Tongue (tissue), 2 donors: ENCODE measurements around the gene SPEM3. TPM values are rescaled to one million over a fixed set of nuclear protein-coding genes. Genes with fewer than 3 reads are reported as not detected.
"Not testable (repeated sequence)": the region's sequence is repeated elsewhere in the genome, so short reads cannot be mapped to it uniquely, and the experiment has no call there.

Experiments
- DNase-seq: peaks from one replicate; pipeline ENCODE4 v3.0.0-alpha.2; 2015
- total RNA-seq: library from RNA; depleted of rRNA; stranded (reverse); fragments of >200 nt; gene quantifications from one replicate; pipeline ENCODE4 v1.2.3, GENCODE V29; 2014

The SPEM3 gene
- total RNA-seq, 1 donor from 2014 or later, result not detected

DNA sequence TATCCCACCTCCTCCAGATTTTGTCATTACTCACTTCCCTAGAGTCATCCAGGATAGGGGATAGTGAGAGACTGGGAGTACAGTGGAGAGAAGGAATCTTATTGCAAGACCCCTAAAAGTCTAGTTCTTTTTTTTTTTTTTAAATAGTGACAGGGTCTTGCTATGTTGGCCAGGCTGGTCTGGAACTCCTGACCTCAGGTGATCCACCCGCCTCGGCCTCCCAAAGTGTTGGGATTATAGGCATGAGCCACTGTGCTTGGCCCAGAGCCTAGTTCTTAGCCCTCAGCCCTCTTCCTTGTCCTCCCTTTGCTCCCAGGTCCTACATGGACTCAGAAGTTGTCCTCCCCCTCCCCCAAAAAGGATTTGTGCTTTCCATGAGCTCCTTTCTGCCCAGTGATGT is 13.5 kb downstream of the SPEM3 start:
- no peak for DNase-seq

DNA sequence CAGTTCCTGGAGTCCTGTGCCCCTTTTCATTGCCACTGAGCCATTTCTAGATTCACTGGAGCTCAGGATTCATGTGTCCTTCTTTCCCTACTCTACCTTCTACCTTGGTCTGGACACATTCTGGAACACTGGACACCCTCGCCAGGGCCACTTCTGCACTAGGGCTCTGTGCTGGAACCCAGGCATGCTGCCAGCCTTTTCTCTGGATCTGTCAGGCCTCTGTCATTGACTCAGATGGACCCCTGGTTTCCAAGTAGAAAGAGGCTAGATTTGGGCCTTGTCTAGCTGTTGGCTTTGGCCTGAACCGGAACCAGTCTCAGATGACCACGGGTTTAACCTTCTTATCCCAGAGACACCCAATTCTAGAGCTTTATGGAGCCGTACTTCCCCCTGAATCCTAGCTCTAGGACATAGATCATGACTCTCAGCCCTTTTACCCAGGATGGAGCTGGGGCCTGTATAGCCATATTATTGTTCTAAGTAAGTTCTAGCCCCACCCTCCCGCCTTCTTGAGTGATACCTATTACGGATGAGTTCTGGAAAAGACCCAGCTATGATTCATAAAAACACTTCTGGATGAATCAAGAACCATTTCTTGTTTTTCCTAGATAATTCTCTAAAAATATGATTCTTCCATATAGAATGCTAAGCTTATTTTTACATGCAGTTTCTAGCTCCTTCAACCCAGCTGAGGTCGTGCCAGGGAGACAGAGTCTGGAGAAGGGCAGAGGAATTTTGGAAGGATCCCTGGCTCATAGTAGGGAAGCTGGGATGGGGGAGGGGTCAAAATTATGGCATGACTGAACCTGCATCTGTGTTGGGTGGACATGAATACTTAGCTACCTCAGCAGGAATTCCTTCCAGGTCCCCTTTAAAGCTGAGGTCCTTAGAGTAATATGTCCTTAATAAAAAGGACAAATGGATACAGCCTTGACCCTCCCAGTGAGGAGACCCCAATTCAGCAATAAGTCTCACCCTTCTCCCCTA is 15.1 kb downstream of the SPEM3 start:
- DNase-seq, result no peak

- peak; percentile 92 for DNase-seq
Measured at GRCh38 chr17:7444682-7445618, 16.3 kb downstream of the SPEM3 start, which contains the start of gene CHRNB1. Gene CHRNB1, plus strand, starts transcription at chr17:7445061. Its CDS starts 67 bp downstream, at chr17:7445128.

DNA sequence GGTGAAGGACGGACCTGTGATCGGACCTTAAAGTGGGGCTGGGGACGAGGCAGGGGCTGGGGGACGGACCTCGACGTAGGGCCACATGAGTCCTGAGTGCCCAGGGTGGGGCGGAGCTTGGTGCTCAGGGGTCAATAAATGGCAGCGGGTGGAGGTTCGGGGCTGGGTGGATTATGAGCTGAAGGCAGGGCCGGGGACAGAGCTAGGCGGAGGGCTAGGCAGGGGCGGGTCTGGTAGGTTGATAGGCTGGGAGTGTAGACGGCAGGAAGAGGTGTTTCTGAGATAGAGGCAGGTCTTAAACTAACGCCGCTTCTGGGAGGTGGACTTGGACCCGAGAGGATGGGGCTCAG is 16.9 kb downstream of the SPEM3 start:
- DNase-seq, result peak; percentile 57

- DNase-seq, result no peak
Measured at GRCh38 chr17:7448461-7448860, 19.8 kb downstream of the SPEM3 start.

DNA sequence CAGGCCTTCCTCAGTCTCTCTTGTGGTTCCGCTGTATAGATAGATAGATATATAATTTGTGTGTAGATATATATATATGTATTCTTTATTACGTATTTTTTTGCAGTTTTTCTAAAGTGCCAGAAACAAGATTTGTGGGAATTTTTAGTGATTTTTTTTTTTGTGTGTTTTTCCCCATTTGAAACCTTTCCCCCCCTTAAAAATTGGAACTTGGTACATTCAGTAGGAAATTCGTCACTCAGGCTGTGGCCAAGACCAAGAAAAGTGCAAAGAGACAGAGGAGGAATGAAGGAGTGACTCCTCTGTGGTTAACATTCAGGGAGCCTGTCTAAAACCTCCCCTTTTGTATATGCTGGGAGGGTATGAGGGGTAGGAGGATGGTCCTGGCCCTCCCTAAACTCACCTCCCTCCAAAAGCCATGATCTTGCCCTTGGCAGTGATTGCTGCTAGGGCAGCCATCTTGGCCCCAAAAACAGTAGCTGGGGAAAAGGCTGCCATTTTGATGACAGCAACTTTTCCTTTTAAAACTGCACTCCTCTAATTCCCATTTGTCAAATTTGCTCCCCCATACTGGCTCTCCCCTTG is 31.4 kb downstream of the SPEM3 start:
- no peak for DNase-seq

DNA sequence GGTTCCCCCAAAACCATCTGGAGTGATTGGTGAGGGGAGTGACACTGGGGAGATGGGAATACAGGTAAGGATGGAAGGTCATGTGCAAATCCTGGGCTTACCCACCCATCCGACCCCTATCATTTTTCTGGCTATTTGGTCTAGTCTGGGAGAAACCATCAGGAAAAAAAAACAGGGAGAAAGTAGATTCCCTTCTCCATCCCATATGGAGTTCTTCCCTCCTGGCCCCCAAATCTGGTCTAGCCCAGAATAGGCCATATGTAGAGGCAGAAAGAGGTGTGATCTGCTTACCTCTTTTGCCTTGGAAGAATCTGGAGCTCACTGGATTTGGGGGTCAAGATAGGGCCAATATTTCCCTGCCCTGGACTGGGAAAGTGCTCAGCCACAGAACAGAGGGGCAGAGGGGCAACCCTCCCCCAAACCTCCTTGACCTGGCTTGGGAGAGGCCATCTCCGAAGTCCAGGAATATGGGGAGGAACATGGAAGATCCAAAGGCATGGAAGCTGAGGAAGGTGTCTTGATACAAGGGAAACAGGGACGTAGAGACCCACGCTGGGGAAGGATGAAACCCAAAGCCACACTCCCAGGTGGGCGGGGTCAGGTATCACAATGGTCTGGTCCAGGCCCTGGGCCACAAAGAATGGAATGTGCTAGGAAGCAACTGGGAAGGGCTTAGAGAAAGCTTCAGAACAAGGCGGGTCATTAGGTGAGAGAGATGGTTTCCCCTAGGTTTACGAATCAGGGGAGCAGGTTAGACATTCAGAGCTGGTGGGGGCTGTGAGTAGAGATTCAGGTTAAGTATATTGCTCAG is 32.4 kb downstream of the SPEM3 start:
- DNase-seq, result no peak

- DNase-seq, result no peak
Measured at GRCh38 chr17:7462474-7463371, 34.1 kb downstream of the SPEM3 start.

GRCh38 chr17:7463372-7463846 is 34.8 kb downstream of the SPEM3 start:
- DNase-seq, result no peak

DNA sequence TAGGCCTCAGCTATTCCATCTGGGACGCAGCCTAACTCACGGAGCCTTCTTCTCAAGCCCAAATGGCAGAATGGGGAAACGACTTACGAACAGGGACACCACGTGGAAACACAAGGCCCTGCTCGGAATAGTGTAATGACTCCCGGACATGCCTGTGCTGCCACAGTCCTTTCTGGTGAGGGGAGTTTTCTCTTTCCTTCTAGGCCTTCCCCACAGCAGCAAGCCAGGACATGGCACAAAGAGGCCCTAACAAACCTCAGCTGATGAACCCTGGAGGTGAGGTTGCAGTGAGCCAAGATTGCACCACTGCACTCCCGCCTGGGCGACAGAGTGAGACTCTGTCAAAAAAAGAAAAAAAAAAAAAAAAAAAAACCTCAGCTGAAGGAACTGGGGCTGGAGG is 35.4 kb downstream of the SPEM3 start:
- DNase-seq, result no peak

DNA sequence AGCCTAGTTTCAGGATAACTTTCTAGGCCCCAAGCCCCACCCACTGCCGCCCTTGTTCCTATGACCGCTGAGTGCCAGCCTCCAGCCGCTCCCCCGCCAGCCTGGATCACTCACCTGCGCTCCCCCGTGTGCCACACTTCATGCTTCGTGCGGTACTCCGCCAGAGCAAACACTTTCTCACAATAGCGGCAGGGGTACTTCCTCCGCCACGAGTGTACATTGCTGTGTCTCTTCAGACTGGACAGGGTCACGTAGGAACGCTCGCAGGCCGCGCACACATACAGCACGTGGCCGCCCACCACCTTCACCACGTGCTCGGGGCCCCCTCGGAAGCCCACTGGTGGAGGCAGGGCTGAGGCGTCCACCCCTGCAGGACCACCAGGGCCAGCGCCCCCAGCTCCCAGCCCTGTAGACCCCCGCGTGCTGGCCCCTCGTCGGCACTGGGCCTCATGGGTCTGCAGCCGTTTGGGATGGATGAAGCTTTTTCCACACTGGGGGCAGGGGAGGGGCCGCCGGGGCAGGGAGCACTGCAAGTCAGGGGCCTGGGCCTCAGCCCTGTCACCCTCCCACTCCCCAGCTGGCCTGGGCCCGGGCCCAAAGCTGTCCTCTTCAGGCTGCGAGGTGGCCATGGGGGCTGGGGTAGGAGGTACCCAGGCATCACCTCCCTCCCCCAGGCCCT is 37.1 kb downstream of the SPEM3 start:
- DNase-seq, result no peak

DNA sequence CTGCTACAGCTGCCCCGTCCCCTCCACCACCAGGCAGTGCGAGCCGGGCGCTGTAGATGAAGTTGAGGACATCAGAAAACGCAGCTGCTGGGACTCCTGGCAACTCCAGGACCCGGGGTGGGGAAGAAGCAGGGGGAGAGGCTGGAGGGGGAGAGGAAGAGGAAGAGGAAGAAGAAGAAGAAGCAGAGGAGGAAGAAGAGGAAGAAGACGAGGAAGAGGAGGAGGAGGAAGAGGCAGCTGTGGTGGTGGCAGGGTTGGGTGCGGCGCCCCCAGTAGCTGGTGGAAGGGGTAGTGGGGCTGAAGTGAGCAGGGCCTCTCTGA is 37.6 kb downstream of the SPEM3 start:
- no peak for DNase-seq

DNA sequence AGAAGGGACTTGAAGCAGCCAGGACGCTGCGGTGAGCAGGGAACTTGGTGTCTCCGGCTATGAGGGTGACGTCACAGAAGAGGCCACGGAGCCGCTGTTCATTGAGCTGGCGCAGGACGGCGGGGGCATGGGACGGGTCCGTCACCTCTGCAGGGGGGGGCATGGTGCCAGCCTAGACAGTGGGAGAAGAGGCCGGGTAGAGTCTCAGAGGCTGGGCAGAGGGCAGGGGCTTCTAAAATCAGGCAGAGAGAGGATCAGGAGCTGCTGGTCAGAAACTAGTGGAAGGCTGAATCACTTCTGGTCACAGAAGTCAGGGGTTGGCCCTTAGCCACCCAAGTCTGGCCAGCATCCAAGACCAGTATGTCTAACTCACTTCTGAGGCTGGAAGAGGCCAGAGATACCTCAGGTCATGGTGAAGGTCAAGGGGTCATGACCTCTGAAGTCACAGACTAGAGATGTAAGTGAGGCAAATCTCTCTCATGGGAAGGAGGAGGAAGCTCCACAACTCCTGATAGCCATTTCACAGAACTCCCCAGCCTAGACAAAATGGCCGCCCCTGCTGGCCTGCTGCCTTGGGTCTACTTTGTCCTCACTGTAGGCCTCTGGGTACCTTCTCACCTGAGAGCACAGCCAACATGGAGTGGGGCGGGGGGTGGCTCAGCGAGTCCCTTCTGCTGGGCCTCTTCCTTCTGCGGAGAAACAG is 38.1 kb downstream of the SPEM3 start:
- DNase-seq, result no peak

GRCh38 chr17:7467498-7467897 is 38.8 kb downstream of the SPEM3 start:
- DNase-seq, result no peak

- DNase-seq, result no peak
Measured at GRCh38 chr17:7468290-7468689, 39.6 kb downstream of the SPEM3 start.

- DNase-seq, result no peak
Measured at GRCh38 chr17:7468804-7469389, 40.2 kb downstream of the SPEM3 start.

GRCh38 chr17:7469843-7470242 is 41.2 kb downstream of the SPEM3 start:
- DNase-seq, result not testable (repeated sequence)

GRCh38 chr17:7470457-7470973 is 41.9 kb downstream of the SPEM3 start:
- DNase-seq, result not testable (repeated sequence)

- DNase-seq, result no peak
Measured at GRCh38 chr17:7471729-7472128, 43.1 kb downstream of the SPEM3 start.
